GM12878 (cell line): ENCODE results near the gene AURKA. TPM values are rescaled to one million over a fixed set of nuclear protein-coding genes. Genes with fewer than 3 reads are reported as not detected.

Source experiments
- ATAC-seq: fragments of 200-7000 bp; cut with Tn5 transposase; 3 replicates; pipeline ENCODE4 v1.9.1; 2020; ENCODE audit warnings: mild to moderate bottlenecking, moderate library complexity
- BruUV-seq: library from RNA; stranded (reverse); fragments of 400-500 nt; replicated peaks from 2 replicates; lab custom pipeline; 2021; lab: Mats Ljungman, UMichigan
- CTCF ChIA-PET: fragments of 300-600 bp; sonication (Branson Sonifier 250); formaldehyde crosslinking; extraction: SDS; loops from one replicate; lab custom pipeline; 2021; ENCODE audit warnings: inconsistent platforms; lab: Yijun Ruan, JAX
- POLR2A ChIA-PET: fragments of 350-600 bp; formaldehyde crosslinking; extraction: SDS; loops from one replicate; lab custom pipeline; 2021; ENCODE audit warnings: inconsistent platforms; lab: Charles Lee
- RAD21 ChIA-PET: fragments of 300-600 bp; sonication (Branson Sonifier 250); formaldehyde crosslinking; loops from one replicate; lab custom pipeline; 2023; ENCODE audit warnings: antibody characterized with exemption; ENCODE audit not compliant: unreplicated experiment; lab: Charles Lee
- SMC1A ChIA-PET: fragments of 300-600 bp; sonication (Branson Sonifier 250); formaldehyde crosslinking; loops from one replicate; lab custom pipeline; 2023; ENCODE audit not compliant: unreplicated experiment, uncharacterized antibody; lab: Charles Lee
- DNase-seq: peaks from one replicate; pipeline ENCODE4 v3.0.0-alpha.2; 2011; ENCODE audit warnings: low read depth, low spot score
- FAIRE-seq: peaks from 3 replicates; lab custom pipeline; 2011; peaks lifted over from hg19 to GRCh38; lab: Jason Lieb, UNC
- H2AFZ ChIP-seq: 2 replicates; pipeline ENCODE4 v1.6.0; 2011; ENCODE audit warnings: low read depth, low read length, control low read depth; ENCODE audit not compliant: control insufficient read depth
- H3K27ac ChIP-seq: 2 replicates; pipeline ENCODE4 v1.5.1; 2011; ENCODE audit warnings: control low read depth; ENCODE audit not compliant: control insufficient read depth, insufficient read depth
- H3K27me3 ChIP-seq, 2 experiments: replicated peaks in 1 of 2; 2 replicates each; pipeline versions ENCODE4 v1.6.0 to v1.6.1; 2011; ENCODE audit warnings: low read length in 1 of 2; ENCODE audit not compliant: control insufficient read depth in 2 of 2, insufficient read depth in 2 of 2
- H3K36me3 ChIP-seq, 2 experiments: 2 replicates each; pipeline ENCODE4 v1.5.1; 2011; ENCODE audit warnings: low read length in 1 of 2; ENCODE audit not compliant: control insufficient read depth in 2 of 2, insufficient read depth in 2 of 2
- H3K4me1 ChIP-seq: 2 replicates; pipeline ENCODE4 v1.6.1; 2011; ENCODE audit warnings: mild to moderate bottlenecking, low read length, moderate library complexity, mixed read lengths; ENCODE audit not compliant: control insufficient read depth, insufficient read depth
- H3K4me2 ChIP-seq: 2 replicates; pipeline ENCODE4 v1.6.0; 2011; ENCODE audit warnings: control low read depth; ENCODE audit not compliant: control insufficient read depth, insufficient read depth
- H3K4me3 ChIP-seq: fragments of 200-600 bp; sonication (generic); 2 replicates; pipeline ENCODE4 v1.5.1; 2016
- H3K79me2 ChIP-seq: 2 replicates; pipeline ENCODE4 v1.6.0; 2011; ENCODE audit warnings: low read length; ENCODE audit not compliant: control insufficient read depth, insufficient read depth
- H3K9ac ChIP-seq: 2 replicates; pipeline ENCODE4 v1.8.0; 2011; ENCODE audit warnings: low read length, control low read depth, mixed read lengths; ENCODE audit not compliant: control insufficient read depth, insufficient read depth
- H3K9me3 ChIP-seq: replicated peaks from 3 replicates; pipeline ENCODE4 v1.5.1; 2011; ENCODE audit warnings: mild to moderate bottlenecking, low read length; ENCODE audit not compliant: control insufficient read depth, insufficient read depth
- H4K20me1 ChIP-seq: 2 replicates; pipeline ENCODE4 v1.6.0; 2011; ENCODE audit not compliant: control insufficient read depth, insufficient read depth
- CBFB ChIP-seq: IDR thresholded peaks from 2 replicates; pipeline ENCODE4 v1.6.1; 2016; ENCODE audit warnings: antibody characterized with exemption, low read depth
- CEBPB ChIP-seq, 2 experiments: fragments of 150-350 bp in 1 of 2; IDR thresholded peaks; 2 replicates each; pipeline ENCODE4 v1.6.1; 2012 to 2014; ENCODE audit warnings: low read depth in 2 of 2, low read length in 2 of 2, borderline replicate concordance in 1 of 2, inconsistent platforms in 1 of 2
- CREB1 ChIP-seq: IDR thresholded peaks from 2 replicates; pipeline ENCODE4 v1.6.1; 2012; ENCODE audit warnings: low read depth, mild to moderate bottlenecking, inconsistent platforms
- MXI1 ChIP-seq: fragments of 150-350 bp; IDR thresholded peaks from 2 replicates; pipeline ENCODE4 v1.6.1; 2011; ENCODE audit warnings: low read depth, mild to moderate bottlenecking, inconsistent platforms, low read length, improper control_type of control experiment
- NFXL1 ChIP-seq: fragments of 450-650 bp; IDR thresholded peaks from 2 replicates; pipeline ENCODE4 v1.6.1; 2017; ENCODE audit warnings: antibody characterized with exemption, mild to moderate bottlenecking, borderline replicate concordance
- PAX8 ChIP-seq: fragments of 450-650 bp; IDR thresholded peaks from 2 replicates; pipeline ENCODE4 v1.6.1; 2017; ENCODE audit warnings: mild to moderate bottlenecking, moderate library complexity
- POLR2A ChIP-seq: IDR thresholded peaks from 2 replicates; pipeline ENCODE4 v1.6.1; 2011; ENCODE audit warnings: low read depth, mild to moderate bottlenecking, low read length
- SREBF2 ChIP-seq: IDR thresholded peaks from 2 replicates; pipeline ENCODE4 v1.6.1; 2012; ENCODE audit warnings: mild to moderate bottlenecking, low read length
- YY1 ChIP-seq: IDR thresholded peaks from 2 replicates; pipeline ENCODE4 v1.6.1; 2011; ENCODE audit warnings: low read depth, mild to moderate bottlenecking, low read length
- WGBS: methylation state at CpG from one replicate; pipeline ENCODE4 v1.1.6; 2016; ENCODE audit warnings: low lambda C conversion rate; ENCODE audit not compliant: insufficient replicate concordance, insufficient coverage; ENCODE audit errors: missing lambda C conversion rate; 5-methylcytosine and 5-hydroxymethylcytosine counted together
- in situ Hi-C: fragments of 300-500 bp; cut with MboI; formaldehyde crosslinking; loops from 9 replicates; pipeline ENCODE4 v1.14.3; 2018; ENCODE audit warnings: mixed read lengths
- intact Hi-C: fragments of 100-400 bp; cut with micrococcal nuclease; formaldehyde crosslinking; loops from one replicate; pipeline ENCODE4 v1.14.2; 2022; ENCODE audit not compliant: unreplicated experiment
- polyA plus RNA-seq, 11 experiments: library from polyadenylated mRNA; depleted of rRNA in 4 of 11; unstranded in 6 of 11; stranded (reverse) in 5 of 11; fragments of >200 nt; fragmentation: Nextera tagmentation in 4 of 11; fragmentation: Illumina TruSeq in 1 of 11; extraction: Ambion mirVana in 4 of 11; extraction: Trizol in 1 of 11; gene quantifications; 1 replicate in 1 of 11; 2 replicates in 10 of 11; pipeline versions ENCODE4 v1.2.1 to v1.2.3, GENCODE V29; 2011 to 2016; ENCODE audit warnings: inconsistent platforms in 2 of 11, missing spikeins in 2 of 11, low read depth in 1 of 11
- total RNA-seq, 4 experiments: library from RNA; depleted of rRNA in 3 of 4; stranded (reverse); fragments of >200 nt in 3 of 4; fragmentation: Illumina TruSeq in 1 of 4; extraction: Trizol in 1 of 4; gene quantifications; 2 replicates each; pipeline versions ENCODE4 v1.2.1 to v1.2.3, GENCODE V29; 2013 to 2021
- TF ChIP-seq, protein P1 (sequence below): IDR thresholded peaks from 2 replicates; pipeline ENCODE4 v1.6.1; 2012; ENCODE audit warnings: improper control_type of control experiment, low read depth, low read length; ENCODE audit not compliant: insufficient replicate concordance
- TF ChIP-seq, protein P2 (sequence below): fragments of 150-350 bp; IDR thresholded peaks from 2 replicates; pipeline ENCODE4 v1.6.1; 2014; ENCODE audit warnings: mild to moderate bottlenecking, low read depth, low read length
- TF ChIP-seq, protein P3 (sequence below): IDR thresholded peaks from 2 replicates; pipeline ENCODE4 v1.6.1; 2011; ENCODE audit warnings: borderline replicate concordance, low read depth, mild to moderate bottlenecking, moderate library complexity, low read length; ENCODE audit not compliant: insufficient read depth, poor library complexity, severe bottlenecking
- TF ChIP-seq, protein P4 (sequence below): fragments of 450-650 bp; IDR thresholded peaks from 2 replicates; pipeline ENCODE4 v1.6.1; 2016; ENCODE audit warnings: mild to moderate bottlenecking

Gene AURKA
- total and polyA plus RNA-seq, 10 of the 15 experiments (the other 5 are each of a cell fraction or from before 2014, with no cell fraction given) = 57.3 to 122 (median 73.4) TPM

DNA sequence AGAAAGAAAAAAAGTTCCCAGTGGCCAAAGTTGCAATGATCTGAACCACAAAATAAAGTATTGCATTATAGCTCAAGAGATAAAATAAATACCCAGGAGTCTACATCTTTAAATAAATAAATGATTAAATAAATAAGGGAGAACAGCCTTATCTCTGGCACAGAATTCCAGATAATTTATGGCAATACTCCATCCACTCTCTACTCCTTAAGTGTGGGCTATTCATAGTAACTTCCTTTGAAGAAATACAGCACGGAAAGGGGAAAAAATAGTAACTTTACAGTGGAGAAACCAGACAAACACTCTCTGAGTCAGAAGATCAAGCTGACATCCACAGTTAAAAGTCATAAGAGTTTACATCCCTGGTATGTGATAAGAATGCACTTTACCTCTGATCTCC lies 11.6 kb downstream of the AURKA start (continued):
- TF ChIP-seq, protein P1, sequence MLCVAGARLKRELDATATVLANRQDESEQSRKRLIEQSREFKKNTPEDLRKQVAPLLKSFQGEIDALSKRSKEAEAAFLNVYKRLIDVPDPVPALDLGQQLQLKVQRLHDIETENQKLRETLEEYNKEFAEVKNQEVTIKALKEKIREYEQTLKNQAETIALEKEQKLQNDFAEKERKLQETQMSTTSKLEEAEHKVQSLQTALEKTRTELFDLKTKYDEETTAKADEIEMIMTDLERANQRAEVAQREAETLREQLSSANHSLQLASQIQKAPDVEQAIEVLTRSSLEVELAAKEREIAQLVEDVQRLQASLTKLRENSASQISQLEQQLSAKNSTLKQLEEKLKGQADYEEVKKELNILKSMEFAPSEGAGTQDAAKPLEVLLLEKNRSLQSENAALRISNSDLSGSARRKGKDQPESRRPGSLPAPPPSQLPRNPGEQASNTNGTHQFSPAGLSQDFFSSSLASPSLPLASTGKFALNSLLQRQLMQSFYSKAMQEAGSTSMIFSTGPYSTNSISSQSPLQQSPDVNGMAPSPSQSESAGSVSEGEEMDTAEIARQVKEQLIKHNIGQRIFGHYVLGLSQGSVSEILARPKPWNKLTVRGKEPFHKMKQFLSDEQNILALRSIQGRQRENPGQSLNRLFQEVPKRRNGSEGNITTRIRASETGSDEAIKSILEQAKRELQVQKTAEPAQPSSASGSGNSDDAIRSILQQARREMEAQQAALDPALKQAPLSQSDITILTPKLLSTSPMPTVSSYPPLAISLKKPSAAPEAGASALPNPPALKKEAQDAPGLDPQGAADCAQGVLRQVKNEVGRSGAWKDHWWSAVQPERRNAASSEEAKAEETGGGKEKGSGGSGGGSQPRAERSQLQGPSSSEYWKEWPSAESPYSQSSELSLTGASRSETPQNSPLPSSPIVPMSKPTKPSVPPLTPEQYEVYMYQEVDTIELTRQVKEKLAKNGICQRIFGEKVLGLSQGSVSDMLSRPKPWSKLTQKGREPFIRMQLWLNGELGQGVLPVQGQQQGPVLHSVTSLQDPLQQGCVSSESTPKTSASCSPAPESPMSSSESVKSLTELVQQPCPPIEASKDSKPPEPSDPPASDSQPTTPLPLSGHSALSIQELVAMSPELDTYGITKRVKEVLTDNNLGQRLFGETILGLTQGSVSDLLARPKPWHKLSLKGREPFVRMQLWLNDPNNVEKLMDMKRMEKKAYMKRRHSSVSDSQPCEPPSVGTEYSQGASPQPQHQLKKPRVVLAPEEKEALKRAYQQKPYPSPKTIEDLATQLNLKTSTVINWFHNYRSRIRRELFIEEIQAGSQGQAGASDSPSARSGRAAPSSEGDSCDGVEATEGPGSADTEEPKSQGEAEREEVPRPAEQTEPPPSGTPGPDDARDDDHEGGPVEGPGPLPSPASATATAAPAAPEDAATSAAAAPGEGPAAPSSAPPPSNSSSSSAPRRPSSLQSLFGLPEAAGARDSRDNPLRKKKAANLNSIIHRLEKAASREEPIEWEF = no peak

DNA sequence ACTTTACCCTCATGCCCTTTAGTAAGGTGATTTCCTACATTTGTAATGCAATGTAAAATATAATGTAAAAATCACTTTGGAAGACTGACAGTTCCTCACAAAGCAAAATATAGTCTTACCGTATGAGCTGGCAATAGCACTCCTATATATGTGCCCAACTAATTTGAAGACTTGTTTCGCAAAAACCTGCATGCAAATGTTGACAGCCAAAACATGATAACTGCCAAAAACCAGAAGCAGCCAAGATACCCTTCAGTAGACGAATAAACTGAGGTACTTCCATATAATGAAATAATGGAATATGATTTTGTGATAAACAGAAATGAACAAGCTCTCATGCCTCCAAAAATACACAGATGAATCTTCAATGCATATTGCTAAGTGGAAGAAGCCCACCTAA lies 13.6 kb downstream of the AURKA start:
- Histone ChIP-seq H3K4me3 (no peak overlapping the region), H3K27ac (no peak overlapping the region), H3K79me2 (peaks cover 11% of the 10 kb centered on the region), H3K4me2 (no peak overlapping the region), H3K4me1 (no peaks in the 10 kb centered on the region; the same call in 1 of the 2 replicates), H3K27me3 (no peaks in the 10 kb centered on the region), H2AFZ (no peak overlapping the region), H3K9me3 (no peaks in the 10 kb centered on the region), H4K20me1 (no peaks in the 10 kb centered on the region), H3K9ac (no peak overlapping the region), H3K36me3 (peaks cover 7 to 33% of the 10 kb centered on the region in 2 experiments)
- RAD21 ChIA-PET = no interaction called here
- POLR2A ChIA-PET = no interaction called here
- no peak for ATAC-seq
- no peak for FAIRE-seq
- 97% methylated on average over 3 of the region's 3 CpGs for WGBS
- BruUV-seq = no TSS peak
- CTCF ChIA-PET = no interaction called here
- intact Hi-C loops = no loop called here
- SMC1A ChIA-PET = no interaction called here
- DNase-seq = no peak
- in situ Hi-C loops = no loop called here
- TF ChIP-seq CEBPB (IDR thresholded peaks at IDR 0.05; ENCODE audit: borderline replicate concordance in 1 of 2, low read depth in 2 of 2, low read length in 2 of 2) = no peak
- TF ChIP-seq NFXL1 = no peak
- TF ChIP-seq MXI1 = no peak
- TF ChIP-seq POLR2A = no peak
- TF ChIP-seq, protein P2, sequence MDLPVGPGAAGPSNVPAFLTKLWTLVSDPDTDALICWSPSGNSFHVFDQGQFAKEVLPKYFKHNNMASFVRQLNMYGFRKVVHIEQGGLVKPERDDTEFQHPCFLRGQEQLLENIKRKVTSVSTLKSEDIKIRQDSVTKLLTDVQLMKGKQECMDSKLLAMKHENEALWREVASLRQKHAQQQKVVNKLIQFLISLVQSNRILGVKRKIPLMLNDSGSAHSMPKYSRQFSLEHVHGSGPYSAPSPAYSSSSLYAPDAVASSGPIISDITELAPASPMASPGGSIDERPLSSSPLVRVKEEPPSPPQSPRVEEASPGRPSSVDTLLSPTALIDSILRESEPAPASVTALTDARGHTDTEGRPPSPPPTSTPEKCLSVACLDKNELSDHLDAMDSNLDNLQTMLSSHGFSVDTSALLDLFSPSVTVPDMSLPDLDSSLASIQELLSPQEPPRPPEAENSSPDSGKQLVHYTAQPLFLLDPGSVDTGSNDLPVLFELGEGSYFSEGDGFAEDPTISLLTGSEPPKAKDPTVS = no peak
- no peak for TF ChIP-seq CREB1
- TF ChIP-seq, protein P3, sequence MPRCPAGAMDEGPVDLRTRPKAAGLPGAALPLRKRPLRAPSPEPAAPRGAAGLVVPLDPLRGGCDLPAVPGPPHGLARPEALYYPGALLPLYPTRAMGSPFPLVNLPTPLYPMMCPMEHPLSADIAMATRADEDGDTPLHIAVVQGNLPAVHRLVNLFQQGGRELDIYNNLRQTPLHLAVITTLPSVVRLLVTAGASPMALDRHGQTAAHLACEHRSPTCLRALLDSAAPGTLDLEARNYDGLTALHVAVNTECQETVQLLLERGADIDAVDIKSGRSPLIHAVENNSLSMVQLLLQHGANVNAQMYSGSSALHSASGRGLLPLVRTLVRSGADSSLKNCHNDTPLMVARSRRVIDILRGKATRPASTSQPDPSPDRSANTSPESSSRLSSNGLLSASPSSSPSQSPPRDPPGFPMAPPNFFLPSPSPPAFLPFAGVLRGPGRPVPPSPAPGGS = no peak
- TF ChIP-seq SREBF2 = no peak
- TF ChIP-seq, protein P4, sequence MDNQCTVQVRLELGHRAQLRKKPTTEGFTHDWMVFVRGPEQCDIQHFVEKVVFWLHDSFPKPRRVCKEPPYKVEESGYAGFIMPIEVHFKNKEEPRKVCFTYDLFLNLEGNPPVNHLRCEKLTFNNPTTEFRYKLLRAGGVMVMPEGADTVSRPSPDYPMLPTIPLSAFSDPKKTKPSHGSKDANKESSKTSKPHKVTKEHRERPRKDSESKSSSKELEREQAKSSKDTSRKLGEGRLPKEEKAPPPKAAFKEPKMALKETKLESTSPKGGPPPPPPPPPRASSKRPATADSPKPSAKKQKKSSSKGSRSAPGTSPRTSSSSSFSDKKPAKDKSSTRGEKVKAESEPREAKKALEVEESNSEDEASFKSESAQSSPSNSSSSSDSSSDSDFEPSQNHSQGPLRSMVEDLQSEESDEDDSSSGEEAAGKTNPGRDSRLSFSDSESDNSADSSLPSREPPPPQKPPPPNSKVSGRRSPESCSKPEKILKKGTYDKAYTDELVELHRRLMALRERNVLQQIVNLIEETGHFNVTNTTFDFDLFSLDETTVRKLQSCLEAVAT = no peak
- TF ChIP-seq CBFB = no peak
- no peak for TF ChIP-seq YY1
- no peak for TF ChIP-seq PAX8
